Suprapubic skin (tissue), 4 donors: ENCODE measurements around the gene WNT5B. TPM values are rescaled to one million over a fixed set of nuclear protein-coding genes. Genes with fewer than 3 reads are reported as not detected.

Experiments
- DNase-seq, 2 donors: peaks; one replicate each; pipeline ENCODE4 v3.0.0-alpha.2; 2019; ENCODE audit warnings: low spot score in 2 of 2
- H3K27ac ChIP-seq: fragments of 200-600 bp; sonication (generic); one replicate; pipeline ENCODE4 v1.5.1; 2019
- H3K27me3 ChIP-seq: fragments of 200-600 bp; sonication (generic); one replicate; pipeline ENCODE4 v1.5.1; 2019
- H3K36me3 ChIP-seq: fragments of 200-600 bp; sonication (generic); one replicate; pipeline ENCODE4 v1.5.1; 2019
- H3K4me1 ChIP-seq: fragments of 200-600 bp; sonication (generic); one replicate; pipeline ENCODE4 v1.5.1; 2019
- H3K4me3 ChIP-seq: fragments of 200-600 bp; sonication (generic); one replicate; pipeline ENCODE4 v1.5.1; 2019; ENCODE audit warnings: mild to moderate bottlenecking
- H3K9me3 ChIP-seq: fragments of 200-600 bp; sonication (generic); one replicate; pipeline ENCODE4 v1.5.1; 2019
- CTCF ChIP-seq, 2 donors: fragments of 200-600 bp in 1 of 2; fragments of 450-650 bp in 1 of 2; sonication (generic) in 1 of 2; IDR thresholded peaks; one replicate each; pipeline ENCODE4 v1.5.1; 2016 to 2019; ENCODE audit warnings: antibody characterized with exemption in 2 of 2, mild to moderate bottlenecking in 1 of 2, moderate library complexity in 1 of 2
- EP300 ChIP-seq: sonication (generic); formaldehyde crosslinking; IDR thresholded peaks from one replicate; pipeline ENCODE4 v1.6.1; 2017; ENCODE audit warnings: antibody characterized with exemption
- POLR2A ChIP-seq, 2 donors: fragments of 450-650 bp; IDR thresholded peaks; one replicate each; pipeline ENCODE4 v1.6.1; 2017; ENCODE audit warnings: antibody characterized with exemption in 2 of 2, mild to moderate bottlenecking in 2 of 2, moderate library complexity in 2 of 2
- POLR2AphosphoS5 ChIP-seq, 3 donors: sonication (generic); formaldehyde crosslinking; IDR thresholded peaks; one replicate each; pipeline ENCODE4 v1.6.1; 2017; ENCODE audit warnings: antibody characterized with exemption in 3 of 3
- WGBS: methylation state at CpG from one replicate; pipeline ENCODE4 v1.1.5; 2018; 5-methylcytosine and 5-hydroxymethylcytosine counted together
- total RNA-seq, 4 donors: library from RNA; depleted of rRNA; stranded (reverse); fragments of >200 nt; gene quantifications; one replicate each; pipeline ENCODE4 v1.1.0, GENCODE V29; 2016

The WNT5B gene
- total RNA-seq, 4 donors from 2014 or later: 7.3 to 12.8 (median 8.3) TPM

GRCh38 chr12:1643905-1644533 lies 15.0 kb downstream of the WNT5B start:
- TF ChIP-seq CTCF (IDR thresholded peaks at IDR 0.05) (no peak), POLR2A (IDR thresholded peaks at IDR 0.05) (no peak), POLR2AphosphoS5 (IDR thresholded peaks at IDR 0.05) (no peak), EP300 (no peak)
- Histone ChIP-seq H3K4me3 (no peak overlapping the region), H3K4me1 (peaks cover 7% of the 10 kb centered on the region), H3K27ac (no peak overlapping the region), H3K9me3 (no peaks in the 10 kb centered on the region), H3K36me3 (no peaks in the 10 kb centered on the region), H3K27me3 (no peaks in the 10 kb centered on the region)
- 53% methylated on average over 7 of the region's 7 CpGs for WGBS
- DNase-seq: no peak

GRCh38 chr12:1644534-1645438 lies 15.8 kb downstream of the WNT5B start:
- no peak overlapping the region for H3K4me3 ChIP-seq
- TF ChIP-seq EP300 (no peak), POLR2AphosphoS5 (IDR thresholded peaks at IDR 0.05) (no peak), CTCF (IDR thresholded peaks at IDR 0.05) (no peak), POLR2A (IDR thresholded peaks at IDR 0.05) (no peak)
- 28% methylated on average over 15 of the region's 15 CpGs for WGBS
- no peaks in the 10 kb centered on the region for H3K9me3 ChIP-seq
- H3K27me3 ChIP-seq: no peaks in the 10 kb centered on the region
- DNase-seq: no peak
- no peaks in the 10 kb centered on the region for H3K36me3 ChIP-seq
- peaks cover 7% of the 10 kb centered on the region for H3K4me1 ChIP-seq
- no peak overlapping the region for H3K27ac ChIP-seq

- H3K4me3 ChIP-seq: no peak overlapping the region
Observed at GRCh38 chr12:1645819-1646218, 16.8 kb downstream of the WNT5B start.

GRCh38 chr12:1646569-1647284 lies 17.7 kb downstream of the WNT5B start:
- H3K9me3 ChIP-seq: no peaks in the 10 kb centered on the region
- H3K27ac ChIP-seq: no peak overlapping the region
- no peak overlapping the region for H3K4me3 ChIP-seq
- no peaks in the 10 kb centered on the region for H3K36me3 ChIP-seq
- no peaks in the 10 kb centered on the region for H3K27me3 ChIP-seq
- no peak for DNase-seq
- WGBS: 79% methylated on average over 19 of the region's 21 CpGs
- H3K4me1 ChIP-seq: peaks cover 16% of the 10 kb centered on the region
- TF ChIP-seq EP300 (no peak), POLR2AphosphoS5 (IDR thresholded peaks at IDR 0.05) (no peak), POLR2A (IDR thresholded peaks at IDR 0.05) (no peak), CTCF (IDR thresholded peaks at IDR 0.05) (no peak)

More at GRCh38 chr12:1645819-1646218, 16.8 kb downstream of the WNT5B start:
- H3K4me1 ChIP-seq: peaks cover 14% of the 10 kb centered on the region
- H3K27me3 ChIP-seq: no peaks in the 10 kb centered on the region
- 98% methylated on average over 14 of the region's 29 CpGs for WGBS
- TF ChIP-seq POLR2AphosphoS5 (IDR thresholded peaks at IDR 0.05) (no peak), EP300 (no peak), CTCF (IDR thresholded peaks at IDR 0.05) (no peak), POLR2A (IDR thresholded peaks at IDR 0.05) (no peak)
- DNase-seq: no peak
- H3K9me3 ChIP-seq: no peaks in the 10 kb centered on the region
- H3K36me3 ChIP-seq: no peaks in the 10 kb centered on the region
- H3K27ac ChIP-seq: no peak overlapping the region
